PC-3 (cell line): Measurements from ENCODE around the gene TTC16. TPM values are rescaled to one million over a fixed set of nuclear protein-coding genes. Genes with fewer than 3 reads are reported as not detected.

Source experiments
- ATAC-seq: fragments of 200-7000 bp; cut with Tn5 transposase; 2 replicates; pipeline ENCODE4 v1.9.1; 2020; ENCODE audit warnings: mild to moderate bottlenecking, moderate library complexity
- BruUV-seq: library from RNA; stranded (reverse); fragments of 400-500 nt; replicated peaks from 2 replicates; lab custom pipeline; 2021; lab: Mats Ljungman, UMichigan
- CTCF ChIA-PET: fragments of 300-600 bp; sonication (Branson Sonifier 250); formaldehyde crosslinking; loops from one replicate; lab custom pipeline; 2022; ENCODE audit warnings: antibody characterized with exemption; lab: Charles Lee
- POLR2A ChIA-PET: fragments of 300-600 bp; sonication (Branson Sonifier 250); formaldehyde crosslinking; loops from one replicate; lab custom pipeline; 2022; ENCODE audit warnings: antibody characterized with exemption; ENCODE audit not compliant: unreplicated experiment; lab: Charles Lee
- DNase-seq: peaks from one replicate; pipeline ENCODE4 v3.0.0-alpha.2; 2015
- H2AFZ ChIP-seq: fragments of 300-600 bp; sonication (generic); 2 replicates; pipeline ENCODE4 v1.6.0; 2016; ENCODE audit warnings: antibody characterized with exemption, low read length
- H3F3A ChIP-seq: fragments of 300-600 bp; sonication (generic); one replicate; pipeline ENCODE4 v1.6.0; 2017; ENCODE audit warnings: antibody characterized with exemption, low read length, control low read depth, mild to moderate bottlenecking; ENCODE audit not compliant: unreplicated experiment
- H3K27ac ChIP-seq: fragments of 300-600 bp; sonication (generic); 2 replicates; pipeline ENCODE4 v1.5.1; 2016; ENCODE audit warnings: mild to moderate bottlenecking, low read length
- H3K27me3 ChIP-seq: fragments of 300-600 bp; sonication (generic); 2 replicates; pipeline ENCODE4 v1.6.1; 2016; ENCODE audit warnings: low read length, mixed read lengths
- H3K36me3 ChIP-seq: fragments of 300-600 bp; sonication (generic); 2 replicates; pipeline ENCODE4 v1.6.1; 2016; ENCODE audit warnings: low read depth, mixed run types, low read length, mixed read lengths
- H3K4me1 ChIP-seq: fragments of 300-600 bp; sonication (generic); 2 replicates; pipeline ENCODE4 v1.5.1; 2016; ENCODE audit warnings: low read length; ENCODE audit not compliant: insufficient read depth
- H3K4me2 ChIP-seq: fragments of 300-600 bp; sonication (generic); 2 replicates; pipeline ENCODE4 v1.6.0; 2016; ENCODE audit warnings: low read length
- H3K4me3 ChIP-seq: fragments of 300-600 bp; sonication (generic); 2 replicates; pipeline ENCODE4 v1.5.1; 2016; ENCODE audit warnings: mild to moderate bottlenecking, low read length, mixed read lengths
- H3K79me2 ChIP-seq: fragments of 300-600 bp; sonication (generic); 2 replicates; pipeline ENCODE4 v1.6.1; 2017; ENCODE audit warnings: low read length, mixed read lengths
- H3K9ac ChIP-seq: fragments of 300-600 bp; sonication (generic); 2 replicates; pipeline ENCODE4 v1.6.0; 2016; ENCODE audit warnings: mild to moderate bottlenecking, low read length
- H3K9me2 ChIP-seq: fragments of 300-600 bp; sonication (generic); replicated peaks from 2 replicates; pipeline ENCODE4 v1.6.1; 2016; ENCODE audit warnings: mixed run types, low read length, mixed read lengths
- H3K9me3 ChIP-seq: fragments of 300-600 bp; sonication (generic); 2 replicates; pipeline ENCODE4 v1.6.1; 2016; ENCODE audit warnings: low read length, mixed read lengths
- H4K20me1 ChIP-seq: fragments of 300-600 bp; sonication (generic); 2 replicates; pipeline ENCODE4 v1.6.1; 2016; ENCODE audit warnings: low read length, mixed read lengths
- EZH2 ChIP-seq: fragments of 300-600 bp; sonication (generic); IDR thresholded peaks from one replicate; pipeline ENCODE4 v1.6.1; 2017; ENCODE audit warnings: antibody characterized with exemption, mild to moderate bottlenecking, low read length; ENCODE audit not compliant: unreplicated experiment
- EZH2phosphoT487 ChIP-seq: fragments of 300-600 bp; sonication (generic); IDR thresholded peaks from 2 replicates; pipeline ENCODE4 v1.6.1; 2018; ENCODE audit warnings: mild to moderate bottlenecking, antibody characterized with exemption, low read length, borderline replicate concordance
- intact Hi-C: fragments of 100-400 bp; cut with micrococcal nuclease; formaldehyde crosslinking; loops from 2 replicates; pipeline ENCODE4 v1.9.0; 2023
- total RNA-seq: library from RNA; depleted of rRNA; stranded (reverse); fragments of >200 nt; gene quantifications from 2 replicates; pipeline ENCODE4 v1.2.3, GENCODE V29; 2014
- TF ChIP-seq, protein P1 (sequence below): fragments of 300-600 bp; sonication (generic); conservative IDR thresholded peaks from 2 replicates; pipeline ENCODE4 v1.5.1; 2017; ENCODE audit warnings: antibody characterized with exemption, low read depth, mild to moderate bottlenecking, low read length

The TTC16 gene
- total RNA-seq, 1 experiment from 2014 or later, result 0.04 TPM

- no peak for TF ChIP-seq EZH2
- TF ChIP-seq, protein P1, sequence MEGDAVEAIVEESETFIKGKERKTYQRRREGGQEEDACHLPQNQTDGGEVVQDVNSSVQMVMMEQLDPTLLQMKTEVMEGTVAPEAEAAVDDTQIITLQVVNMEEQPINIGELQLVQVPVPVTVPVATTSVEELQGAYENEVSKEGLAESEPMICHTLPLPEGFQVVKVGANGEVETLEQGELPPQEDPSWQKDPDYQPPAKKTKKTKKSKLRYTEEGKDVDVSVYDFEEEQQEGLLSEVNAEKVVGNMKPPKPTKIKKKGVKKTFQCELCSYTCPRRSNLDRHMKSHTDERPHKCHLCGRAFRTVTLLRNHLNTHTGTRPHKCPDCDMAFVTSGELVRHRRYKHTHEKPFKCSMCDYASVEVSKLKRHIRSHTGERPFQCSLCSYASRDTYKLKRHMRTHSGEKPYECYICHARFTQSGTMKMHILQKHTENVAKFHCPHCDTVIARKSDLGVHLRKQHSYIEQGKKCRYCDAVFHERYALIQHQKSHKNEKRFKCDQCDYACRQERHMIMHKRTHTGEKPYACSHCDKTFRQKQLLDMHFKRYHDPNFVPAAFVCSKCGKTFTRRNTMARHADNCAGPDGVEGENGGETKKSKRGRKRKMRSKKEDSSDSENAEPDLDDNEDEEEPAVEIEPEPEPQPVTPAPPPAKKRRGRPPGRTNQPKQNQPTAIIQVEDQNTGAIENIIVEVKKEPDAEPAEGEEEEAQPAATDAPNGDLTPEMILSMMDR, result no peak
- TF ChIP-seq EZH2phosphoT487, result no peak
- no peak overlapping the region for H2AFZ ChIP-seq
- H3K27me3 ChIP-seq, result no peaks in the 10 kb centered on the region
- ATAC-seq, result no peak
- no peak overlapping the region for H3K27ac ChIP-seq
- BruUV-seq, result no TSS peak
- H4K20me1 ChIP-seq, result no peaks in the 10 kb centered on the region
- no peak for DNase-seq
- H3K4me2 ChIP-seq, result no peak overlapping the region
- H3K4me1 ChIP-seq, result peaks cover 26% of the 10 kb centered on the region
- H3K36me3 ChIP-seq, result no peaks in the 10 kb centered on the region
- H3K4me3 ChIP-seq, result no peak overlapping the region
- no peaks in the 10 kb centered on the region for H3F3A ChIP-seq
- POLR2A ChIA-PET, result no interaction called here
- H3K79me2 ChIP-seq, result peaks cover 2% of the 10 kb centered on the region; the same call in 1 of the 2 replicates
- intact Hi-C loops, result no loop called here
- H3K9ac ChIP-seq, result no peak overlapping the region
- no peaks in the 10 kb centered on the region for H3K9me2 ChIP-seq
- H3K9me3 ChIP-seq, result no peaks in the 10 kb centered on the region
- CTCF ChIA-PET, result no interaction called here
Measured at GRCh38 chr9:127720031-127720864, 4.4 kb downstream of the TTC16 start.

DNA sequence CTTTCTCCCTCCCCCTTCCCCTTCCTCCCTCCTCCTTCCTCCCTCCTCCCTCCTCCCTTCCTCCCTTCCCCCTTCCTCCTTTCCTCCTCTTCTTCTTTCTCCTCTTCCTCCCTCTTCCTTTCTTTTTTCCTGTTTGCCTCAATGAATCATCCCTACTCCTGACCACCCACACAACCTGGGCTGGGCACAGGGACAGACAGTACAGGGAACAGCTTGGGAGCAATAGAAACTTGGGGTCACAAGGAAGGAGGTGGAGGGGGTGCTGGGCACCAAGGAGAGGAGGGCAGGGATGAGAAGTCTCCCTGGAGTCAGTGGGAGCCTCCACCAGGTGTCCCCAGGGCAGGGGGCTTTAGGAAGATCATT, 5.0 kb downstream of the TTC16 start:
- peak; percentile 1; the same call in 1 of the 2 replicates for ATAC-seq
- H3K9me3 ChIP-seq, result no peaks in the 10 kb centered on the region
- intact Hi-C loops, result no loop called here
- H3K27me3 ChIP-seq, result no peaks in the 10 kb centered on the region
- peak overlapping the region; percentile 66 for H3K4me2 ChIP-seq
- peak; percentile 17 for DNase-seq
- H3K4me1 ChIP-seq, result peaks cover 26% of the 10 kb centered on the region
- H2AFZ ChIP-seq, result 0 out of 2 replicates have a peak overlapping the region, but pooled peaks have one; percentile 40
- BruUV-seq, result no TSS peak
- POLR2A ChIA-PET, result no interaction called here
- H3K9ac ChIP-seq, result no peak overlapping the region; the same call in 1 of the 2 replicates
- H3K79me2 ChIP-seq, result no peaks in the 10 kb centered on the region
- H3F3A ChIP-seq, result no peaks in the 10 kb centered on the region
- CTCF ChIA-PET, result interaction anchor here (0.6 kb wide), 1 partner anchor 75 kb away, joined by 5 read pairs; no protein-coding TSS in a partner anchor
- no peaks in the 10 kb centered on the region for H4K20me1 ChIP-seq
- peak overlapping the region; percentile 77 for H3K27ac ChIP-seq
- H3K36me3 ChIP-seq, result no peaks in the 10 kb centered on the region
- no peaks in the 10 kb centered on the region for H3K9me2 ChIP-seq
- H3K4me3 ChIP-seq, result peak overlapping the region; percentile 19; the same call in 1 of the 2 replicates
- TF ChIP-seq EZH2phosphoT487, result no peak
- TF ChIP-seq EZH2, result no peak
- TF ChIP-seq, protein P1, result no peak

DNA sequence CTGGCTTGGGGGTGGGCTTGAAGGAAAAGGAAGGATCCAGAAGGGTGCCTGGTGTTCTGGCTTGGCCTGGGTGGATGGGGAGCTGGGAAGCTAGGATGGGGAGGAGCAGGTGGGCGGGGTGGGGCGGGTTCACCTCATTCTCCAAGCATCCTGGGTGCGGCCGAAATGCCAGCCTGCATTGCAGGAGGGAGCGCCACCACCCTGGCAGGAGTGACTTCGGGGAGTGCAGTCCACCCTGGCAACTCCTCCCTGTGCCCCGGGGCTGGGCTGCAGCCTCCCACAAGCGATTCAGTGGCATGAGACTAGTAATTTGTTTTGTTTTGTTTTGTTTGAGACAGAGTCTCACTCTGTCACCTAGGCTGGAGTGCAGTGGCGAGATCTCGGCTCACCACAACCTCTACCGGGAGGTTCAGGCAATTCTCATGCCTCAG, 5.5 kb downstream of the TTC16 start:
- ChIA-PET CTCF (interaction anchor here (0.6 to 1.0 kb wide), 2 partner anchors 13 to 75 kb away, joined by 5 read pairs; partner anchors contain the start of gene TOR2A), POLR2A (interaction anchor here (0.5 to 0.7 kb wide), 2 partner anchors 14 to 152 kb away, joined by 6 to 21 read pairs; partner anchors contain the start of gene TOR2A)
- Histone ChIP-seq H3K27me3 (no peaks in the 10 kb centered on the region), H3K27ac (peak overlapping the region; percentile 77), H3K4me2 (peak overlapping the region; percentile 67), H3K79me2 (no peaks in the 10 kb centered on the region), H3F3A (no peaks in the 10 kb centered on the region), H3K9me3 (no peaks in the 10 kb centered on the region), H3K4me3 (peak overlapping the region; percentile 19; the same call in 1 of the 2 replicates), H3K4me1 (peaks cover 26% of the 10 kb centered on the region), H3K36me3 (no peaks in the 10 kb centered on the region), H2AFZ (0 out of 2 replicates have a peak overlapping the region, but pooled peaks have one; percentile 48), H4K20me1 (no peaks in the 10 kb centered on the region), H3K9ac (no peak overlapping the region; the same call in 1 of the 2 replicates), H3K9me2 (no peaks in the 10 kb centered on the region)
- intact Hi-C loops, result no loop called here
- DNase-seq (peak; percentile 86), ATAC-seq (peak; percentile 86)
- TF ChIP-seq EZH2phosphoT487, result no peak
- TF ChIP-seq, protein P1, result peak; percentile 16; the same call in 1 of the 2 replicates
- no TSS peak for BruUV-seq
